ENCODE data around the gene AHSA1.

AHSA1 gene

GRCh38 chr14:77490347-77490986 is 32.6 kb downstream of the AHSA1 start:
- H3K4me3 ChIP-seq (ENCODE audit: low read length, poor library complexity, severe bottlenecking): no peak overlapping the region
- no peak overlapping the region for H3K9ac ChIP-seq (ENCODE audit: low read depth, low read length, poor library complexity, severe bottlenecking)
- H3K9me2 ChIP-seq (replicated peaks; ENCODE audit: low read depth, low read length): no peaks in the 10 kb centered on the region
- TF ChIP-seq CTCF (conservative IDR thresholded peaks at IDR 0.05; ENCODE audit: low read length): no peak
- H3K36me3 ChIP-seq (ENCODE audit: insufficient read depth, low read length): no peaks in the 10 kb centered on the region
- no peaks in the 10 kb centered on the region for H3K27me3 ChIP-seq (ENCODE audit: insufficient read depth, low read length, poor library complexity, severe bottlenecking)
- no peaks in the 10 kb centered on the region for H3K4me1 ChIP-seq (ENCODE audit: insufficient read depth, low read length, poor library complexity, severe bottlenecking)
- no peaks in the 10 kb centered on the region for H3K9me3 ChIP-seq (ENCODE audit: insufficient read depth, low read depth, low read length)
- no peaks in the 10 kb centered on the region for H4K20me1 ChIP-seq (ENCODE audit: insufficient read depth, low read length, poor library complexity, severe bottlenecking)
- H3K79me2 ChIP-seq (ENCODE audit: insufficient read depth, low read length): no peaks in the 10 kb centered on the region
- H3K4me2 ChIP-seq (ENCODE audit: low read depth, low read length, poor library complexity, severe bottlenecking): no peak overlapping the region
- no peak overlapping the region for H2AFZ ChIP-seq (ENCODE audit: low read length)
- H3F3A ChIP-seq (ENCODE audit: low read depth): no peaks in the 10 kb centered on the region

- TF ChIP-seq EZH2phosphoT487 (IDR thresholded peaks at IDR 0.05; ENCODE audit: borderline replicate concordance) (no peak), CTCF (conservative IDR thresholded peaks at IDR 0.05; ENCODE audit: low read length) (no peak)
- Histone ChIP-seq H3K36me3 (ENCODE audit: insufficient read depth, low read length) (no peaks in the 10 kb centered on the region), H3K27me3 (ENCODE audit: insufficient read depth, low read length, poor library complexity, severe bottlenecking) (no peaks in the 10 kb centered on the region), H3F3A (ENCODE audit: low read depth) (no peaks in the 10 kb centered on the region), H3K4me2 (ENCODE audit: low read depth, low read length, poor library complexity, severe bottlenecking) (no peak overlapping the region), H3K4me3 (ENCODE audit: low read length, poor library complexity, severe bottlenecking) (no peak overlapping the region), H3K9ac (ENCODE audit: low read depth, low read length, poor library complexity, severe bottlenecking) (no peak overlapping the region), H3K9me2 (replicated peaks; ENCODE audit: low read depth, low read length) (no peaks in the 10 kb centered on the region), H2AFZ (ENCODE audit: low read length) (no peak overlapping the region), H3K79me2 (ENCODE audit: insufficient read depth, low read length) (no peaks in the 10 kb centered on the region), H4K20me1 (ENCODE audit: insufficient read depth, low read length, poor library complexity, severe bottlenecking) (no peaks in the 10 kb centered on the region), H3K9me3 (ENCODE audit: insufficient read depth, low read depth, low read length) (no peaks in the 10 kb centered on the region), H3K4me1 (ENCODE audit: insufficient read depth, low read length, poor library complexity, severe bottlenecking) (no peaks in the 10 kb centered on the region)
Measured at GRCh38 chr14:77491056-77491455, 33.2 kb downstream of the AHSA1 start.

GRCh38 chr14:77495334-77495733 is 37.4 kb downstream of the AHSA1 start:
- Histone ChIP-seq H3K4me2 (ENCODE audit: low read depth, low read length, poor library complexity, severe bottlenecking) (no peak overlapping the region), H3K36me3 (ENCODE audit: insufficient read depth, low read length) (no peaks in the 10 kb centered on the region), H3K27me3 (ENCODE audit: insufficient read depth, low read length, poor library complexity, severe bottlenecking) (no peaks in the 10 kb centered on the region), H3K4me3 (ENCODE audit: low read length, poor library complexity, severe bottlenecking) (no peak overlapping the region), H3F3A (ENCODE audit: low read depth) (no peaks in the 10 kb centered on the region), H3K4me1 (ENCODE audit: insufficient read depth, low read length, poor library complexity, severe bottlenecking) (no peaks in the 10 kb centered on the region), H4K20me1 (ENCODE audit: insufficient read depth, low read length, poor library complexity, severe bottlenecking) (no peaks in the 10 kb centered on the region), H3K9me3 (ENCODE audit: insufficient read depth, low read depth, low read length) (no peaks in the 10 kb centered on the region), H3K9me2 (replicated peaks; ENCODE audit: low read depth, low read length) (no peaks in the 10 kb centered on the region), H3K79me2 (ENCODE audit: insufficient read depth, low read length) (no peaks in the 10 kb centered on the region), H3K9ac (ENCODE audit: low read depth, low read length, poor library complexity, severe bottlenecking) (no peak overlapping the region), H2AFZ (ENCODE audit: low read length) (no peak overlapping the region)
- no peak for TF ChIP-seq CTCF (conservative IDR thresholded peaks at IDR 0.05; ENCODE audit: low read length)
- no peak for TF ChIP-seq EZH2phosphoT487 (IDR thresholded peaks at IDR 0.05; ENCODE audit: borderline replicate concordance)
